ENCODE data around the gene PHLDA3.

Gene PHLDA3
- 1.5 to 5.4 reads per million in 2 experiments for total RNA-seq

- no peak for DNase-seq (ENCODE audit: low read depth)
These were observed at the start of gene PHLDA3 for GRCh38 chr1:201468844-201469644. PHLDA3 (minus strand) TSS chr1:201469188; CDS start chr1:201468786, 402 bp downstream.

- no peak for DNase-seq (ENCODE audit: low read depth)
These were observed 49.1 kb upstream of the PHLDA3 start for GRCh38 chr1:201518071-201518470.

- DNase-seq (ENCODE audit: low read depth), result no peak
These were observed 48.6 kb upstream of the PHLDA3 start for GRCh38 chr1:201517631-201518030.

- DNase-seq (ENCODE audit: low read depth), result no peak
These were observed 47.6 kb upstream of the PHLDA3 start for GRCh38 chr1:201516511-201517127.

- no peak for DNase-seq (ENCODE audit: low read depth)
These were observed 46.9 kb upstream of the PHLDA3 start for GRCh38 chr1:201515895-201516294.

GRCh38 chr1:201515062-201515750 lies 46.2 kb upstream of the PHLDA3 start:
- no peak for DNase-seq (ENCODE audit: low read depth)

GRCh38 chr1:201514466-201514865 lies 45.5 kb upstream of the PHLDA3 start:
- no peak for DNase-seq (ENCODE audit: low read depth)

- DNase-seq (ENCODE audit: low read depth), result no peak
These were observed 44.7 kb upstream of the PHLDA3 start for GRCh38 chr1:201513498-201514243.

GRCh38 chr1:201511941-201512539 lies 43.1 kb upstream of the PHLDA3 start:
- DNase-seq (ENCODE audit: low read depth), result no peak

- no peak for DNase-seq (ENCODE audit: low read depth)
These were observed 42.5 kb upstream of the PHLDA3 start for GRCh38 chr1:201511396-201511940.

- DNase-seq (ENCODE audit: low read depth), result no peak
These were observed 41.7 kb upstream of the PHLDA3 start for GRCh38 chr1:201510734-201511133.

GRCh38 chr1:201509601-201510374 lies 40.8 kb upstream of the PHLDA3 start:
- DNase-seq (ENCODE audit: low read depth), result no peak

- no peak for DNase-seq (ENCODE audit: low read depth)
These were observed 39.8 kb upstream of the PHLDA3 start for GRCh38 chr1:201508809-201509208.

- no peak for DNase-seq (ENCODE audit: low read depth)
These were observed 38.3 kb upstream of the PHLDA3 start for GRCh38 chr1:201507360-201507675.

GRCh38 chr1:201506557-201507359 lies 37.8 kb upstream of the PHLDA3 start, which contains the start of gene CSRP1:
CSRP1 (minus strand) TSS chr1:201507123; CDS start chr1:201496303, 10,820 bp downstream.
- peak; percentile 69 for DNase-seq (ENCODE audit: low read depth)

GRCh38 chr1:201506092-201506491 lies 37.1 kb upstream of the PHLDA3 start:
- no peak for DNase-seq (ENCODE audit: low read depth)

- DNase-seq (ENCODE audit: low read depth), result no peak
These were observed 36.5 kb upstream of the PHLDA3 start for GRCh38 chr1:201505503-201505890.

GRCh38 chr1:201504799-201505502 lies 36.0 kb upstream of the PHLDA3 start:
- DNase-seq (ENCODE audit: low read depth), result no peak

- DNase-seq (ENCODE audit: low read depth), result no peak
These were observed 35.2 kb upstream of the PHLDA3 start for GRCh38 chr1:201504179-201504631.

Measured in T follicular helper cell (primary cell).